Left lung (tissue), 10 donors: Measurements from ENCODE around the gene CA4. TPM values are rescaled to one million over a fixed set of nuclear protein-coding genes. Genes with fewer than 3 reads are reported as not detected.
"Not testable (repeated sequence)": the region's sequence is repeated elsewhere in the genome, so short reads cannot be mapped to it uniquely, and the experiment has no call there.

Experiments used
- ATAC-seq: fragments of 200-7000 bp; cut with Tn5 transposase; one replicate; pipeline ENCODE4 v1.9.1; 2020; ENCODE audit warnings: moderate library complexity
- DNase-seq, 4 donors: peaks; one replicate each; pipeline ENCODE4 v3.0.0-alpha.2; 2013 to 2020
- H3K27ac ChIP-seq, 2 donors: fragments of 200-600 bp; sonication (generic) in 1 of 2; one replicate each; pipeline versions ENCODE4 v1.5.0 to v1.8.0; 2020 to 2021
- H3K27me3 ChIP-seq, 2 donors: fragments of 200-600 bp; sonication (generic) in 1 of 2; one replicate each; pipeline versions ENCODE4 v1.5.0 to v1.8.0; 2020 to 2021
- H3K36me3 ChIP-seq, 2 donors: fragments of 200-600 bp; sonication (generic) in 1 of 2; one replicate each; pipeline versions ENCODE4 v1.5.0 to v1.8.0; 2020 to 2021
- H3K4me1 ChIP-seq, 2 donors: fragments of 200-600 bp; one replicate each; pipeline ENCODE4 v1.8.0; 2021
- H3K4me3 ChIP-seq, 2 donors: fragments of 200-600 bp; sonication (generic) in 1 of 2; one replicate each; pipeline versions ENCODE4 v1.5.0 to v1.8.0; 2020 to 2021; ENCODE audit warnings: mild to moderate bottlenecking in 1 of 2
- H3K9me3 ChIP-seq, 2 donors: fragments of 200-600 bp; sonication (generic) in 1 of 2; one replicate each; pipeline versions ENCODE4 v1.5.0 to v1.8.0; 2020 to 2021
- intact Hi-C, 2 donors: fragments of 100-400 bp; cut with DNase I; formaldehyde crosslinking; loops; one replicate each; pipeline versions ENCODE4 v1.11.2 to v1.14.2; 2022
- polyA plus RNA-seq, 6 donors: library from polyadenylated mRNA; unstranded; fragments of 120-200 nt; gene quantifications; one replicate each; pipeline ENCODE4 v1.2.1, GENCODE V29; 2013; ENCODE audit not compliant: insufficient read length in 6 of 6
- total RNA-seq, 2 donors: library from RNA; stranded (reverse); fragmentation: NEBNext Ultra II Directional; extraction: Animal tissue kit (Norgen Biotek cat#: 25700); gene quantifications; one replicate each; pipeline ENCODE4 v1.2.1, GENCODE V29; 2021
- TF ChIP-seq, protein P1 (sequence below), 2 donors: fragments of 200-600 bp; sonication (generic) in 1 of 2; IDR thresholded peaks; one replicate each; pipeline versions ENCODE4 v1.5.0 to v1.8.0; 2021; ENCODE audit warnings: antibody characterized with exemption in 2 of 2
- donor health status: DM: no; HTN: yes; CAD: no.
- donor health status: DM: no; HTN: no; CAD: no.

The CA4 gene
- total and polyA plus RNA-seq, 8 donors, result 10.6 to 68.3 (median 54.0) TPM

- H3K4me1 ChIP-seq, result peaks cover 0 to 17% of the 10 kb centered on the region in 2 donors
- H3K27me3 ChIP-seq, result no peaks in the 10 kb centered on the region
- TF ChIP-seq, protein P1, sequence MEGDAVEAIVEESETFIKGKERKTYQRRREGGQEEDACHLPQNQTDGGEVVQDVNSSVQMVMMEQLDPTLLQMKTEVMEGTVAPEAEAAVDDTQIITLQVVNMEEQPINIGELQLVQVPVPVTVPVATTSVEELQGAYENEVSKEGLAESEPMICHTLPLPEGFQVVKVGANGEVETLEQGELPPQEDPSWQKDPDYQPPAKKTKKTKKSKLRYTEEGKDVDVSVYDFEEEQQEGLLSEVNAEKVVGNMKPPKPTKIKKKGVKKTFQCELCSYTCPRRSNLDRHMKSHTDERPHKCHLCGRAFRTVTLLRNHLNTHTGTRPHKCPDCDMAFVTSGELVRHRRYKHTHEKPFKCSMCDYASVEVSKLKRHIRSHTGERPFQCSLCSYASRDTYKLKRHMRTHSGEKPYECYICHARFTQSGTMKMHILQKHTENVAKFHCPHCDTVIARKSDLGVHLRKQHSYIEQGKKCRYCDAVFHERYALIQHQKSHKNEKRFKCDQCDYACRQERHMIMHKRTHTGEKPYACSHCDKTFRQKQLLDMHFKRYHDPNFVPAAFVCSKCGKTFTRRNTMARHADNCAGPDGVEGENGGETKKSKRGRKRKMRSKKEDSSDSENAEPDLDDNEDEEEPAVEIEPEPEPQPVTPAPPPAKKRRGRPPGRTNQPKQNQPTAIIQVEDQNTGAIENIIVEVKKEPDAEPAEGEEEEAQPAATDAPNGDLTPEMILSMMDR (IDR thresholded peaks at IDR 0.05), result no peak
- H3K4me3 ChIP-seq, result no peak overlapping the region
- H3K27ac ChIP-seq, result no peak overlapping the region
- no peak for DNase-seq
- no peaks in the 10 kb centered on the region for H3K36me3 ChIP-seq
- ATAC-seq, result no peak
- intact Hi-C loops, result no loop called here
- H3K9me3 ChIP-seq, result no peaks in the 10 kb centered on the region
These were observed 43.3 kb upstream of the CA4 start for GRCh38 chr17:60106340-60107059.

DNA sequence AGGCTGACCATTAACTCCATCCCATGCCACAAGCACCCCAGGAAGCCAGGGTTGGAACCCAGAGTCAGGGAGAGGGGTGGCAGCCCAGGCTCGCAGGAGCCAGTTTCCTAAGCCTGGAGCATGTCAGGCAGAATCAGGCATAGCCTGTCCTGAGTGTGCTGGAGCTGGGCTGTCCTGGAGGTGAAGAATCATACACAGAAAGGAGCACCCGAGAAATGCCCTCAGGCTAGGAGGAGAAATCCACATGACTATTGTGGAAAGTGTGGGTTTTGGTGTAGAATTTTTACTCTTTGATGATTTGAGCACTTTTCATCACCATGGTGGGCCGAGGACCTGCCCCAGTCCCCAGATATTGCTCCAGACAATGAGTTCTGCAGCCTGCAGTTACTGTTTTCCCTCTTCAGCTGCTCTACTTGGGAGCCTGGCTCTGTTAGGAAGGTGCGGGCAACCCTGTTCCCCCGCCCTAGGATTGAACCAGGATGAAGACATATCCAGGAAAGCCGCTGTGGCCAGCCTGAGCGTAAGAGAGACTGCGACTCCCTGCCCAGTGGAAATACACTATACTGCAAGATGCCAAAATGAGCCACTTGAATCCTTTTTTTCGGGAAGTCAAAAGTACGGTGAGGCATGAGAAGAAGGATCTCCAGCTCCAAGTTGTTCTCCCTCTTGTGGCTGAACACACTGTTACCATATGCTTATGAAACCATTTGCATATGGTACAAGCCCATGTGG lies 42.1 kb upstream of the CA4 start:
- peaks cover 0 to 10% of the 10 kb centered on the region in 2 donors for H3K4me1 ChIP-seq
- peak; percentile 66 for ATAC-seq
- TF ChIP-seq, protein P1 (IDR thresholded peaks at IDR 0.05), result no peak
- H3K36me3 ChIP-seq, result no peaks in the 10 kb centered on the region
- no peaks in the 10 kb centered on the region for H3K9me3 ChIP-seq
- no peaks in the 10 kb centered on the region for H3K27me3 ChIP-seq
- no peak overlapping the region for H3K27ac ChIP-seq
- intact Hi-C loops, result no loop called here
- no peak for DNase-seq
- H3K4me3 ChIP-seq, result no peak overlapping the region

GRCh38 chr17:60108309-60108708 lies 41.5 kb upstream of the CA4 start:
- H3K27me3 ChIP-seq, intact Hi-C loops: not testable (repeated sequence)

GRCh38 chr17:60108712-60109111 lies 41.1 kb upstream of the CA4 start:
- DNase-seq (no peak), ATAC-seq (no peak)
- intact Hi-C loops, result no loop called here
- TF ChIP-seq, protein P1 (IDR thresholded peaks at IDR 0.05), result no peak
- Histone ChIP-seq H3K4me3 (no peak overlapping the region), H3K36me3 (no peaks in the 10 kb centered on the region), H3K27me3 (no peaks in the 10 kb centered on the region), H3K4me1 (no peaks in the 10 kb centered on the region), H3K27ac (no peak overlapping the region), H3K9me3 (no peaks in the 10 kb centered on the region)

More at GRCh38 chr17:60108309-60108708, 41.5 kb upstream of the CA4 start:
- H3K27ac ChIP-seq, H3K4me1 ChIP-seq, ATAC-seq, H3K36me3 ChIP-seq, H3K9me3 ChIP-seq, H3K4me3 ChIP-seq, DNase-seq: not testable (repeated sequence)

DNA sequence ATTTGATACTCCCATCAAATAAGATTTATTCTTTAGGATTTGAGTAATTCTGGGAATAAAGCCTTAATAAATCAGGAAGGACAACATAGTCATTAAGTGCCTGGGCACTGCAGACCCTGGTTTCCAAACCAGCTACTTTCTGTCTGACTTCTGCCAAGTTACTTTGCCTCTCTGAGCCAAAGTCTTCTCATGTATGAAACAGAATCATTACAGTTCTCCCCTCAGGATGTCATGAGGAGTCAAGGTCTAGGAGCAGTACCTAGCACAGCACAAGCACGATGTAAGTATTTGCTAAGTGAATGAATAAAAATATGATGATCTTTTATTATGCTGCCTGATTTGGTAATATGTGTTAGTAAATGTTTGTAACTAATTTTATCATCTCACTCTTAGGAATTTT lies 40.6 kb upstream of the CA4 start:
- no peaks in the 10 kb centered on the region for H3K4me1 ChIP-seq
- no peak for DNase-seq
- no peak overlapping the region for H3K4me3 ChIP-seq
- no peak overlapping the region for H3K27ac ChIP-seq
- intact Hi-C loops, result no loop called here
- H3K9me3 ChIP-seq, result no peaks in the 10 kb centered on the region
- ATAC-seq, result no peak
- TF ChIP-seq, protein P1 (IDR thresholded peaks at IDR 0.05), result no peak
- H3K27me3 ChIP-seq, result no peaks in the 10 kb centered on the region
- no peaks in the 10 kb centered on the region for H3K36me3 ChIP-seq
